Gastrocnemius medialis (tissue), 4 donors: Measurements from ENCODE around the gene CCNT2.

Source experiments
- CTCF ChIP-seq, 5 experiments: fragments of 450-650 bp in 3 of 5; fragments of 200-600 bp in 2 of 5; sonication (generic) in 2 of 5; IDR thresholded peaks in 4 of 5; conservative IDR thresholded peaks in 1 of 5; 1 replicate in 4 of 5; 2 replicates in 1 of 5; pipeline ENCODE4 v1.5.1; 2016 to 2019; ENCODE audit warnings: antibody characterized with exemption in 5 of 5, mild to moderate bottlenecking in 3 of 5, moderate library complexity in 3 of 5
- POLR2A ChIP-seq, 2 donors: fragments of 450-650 bp; IDR thresholded peaks; one replicate each; pipeline ENCODE4 v1.6.1; 2017; ENCODE audit warnings: antibody characterized with exemption in 2 of 2, mild to moderate bottlenecking in 2 of 2, moderate library complexity in 2 of 2

DNA sequence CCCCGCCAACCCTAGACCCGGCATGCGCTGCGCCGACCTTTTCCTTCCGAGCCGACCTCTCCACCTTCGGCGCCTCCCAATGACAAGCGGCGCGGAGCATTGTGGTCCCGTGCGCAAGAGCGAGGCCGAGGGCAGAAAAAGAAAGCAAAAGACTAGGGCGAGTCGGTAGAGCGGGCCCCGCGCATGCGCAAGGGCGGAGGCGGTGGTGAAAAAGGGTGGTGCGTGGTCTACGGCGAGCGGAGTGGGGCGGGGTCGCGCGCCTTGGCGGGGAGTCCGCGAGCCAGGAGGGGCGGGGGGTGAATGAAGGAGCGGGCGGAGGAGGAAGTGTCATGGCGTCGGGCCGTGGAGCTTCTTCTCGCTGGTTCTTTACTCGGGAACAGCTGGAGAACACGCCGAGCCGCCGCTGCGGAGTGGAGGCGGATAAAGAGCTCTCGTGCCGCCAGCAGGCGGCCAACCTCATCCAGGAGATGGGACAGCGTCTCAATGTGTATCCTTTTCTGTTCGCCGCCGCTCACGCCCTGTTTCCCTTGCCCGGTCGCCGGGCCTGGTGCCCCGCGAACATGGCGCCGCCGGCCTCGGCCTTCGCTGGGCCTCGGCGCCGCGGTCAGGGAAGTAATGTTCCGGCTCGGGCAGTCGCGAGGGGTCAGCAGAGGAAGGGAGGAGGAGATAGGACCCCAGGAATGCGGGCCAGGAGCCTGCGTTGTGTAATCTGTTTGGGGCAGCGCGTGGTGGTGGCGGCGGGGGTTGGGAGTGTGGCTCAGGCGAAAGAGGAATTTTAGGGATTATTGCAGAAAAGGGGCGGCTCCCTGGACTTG lies at the start of gene CCNT2:
- TF ChIP-seq CTCF (IDR thresholded peaks at IDR 0.05 in 4 of 5, conservative IDR thresholded peaks at IDR 0.05 in 1 of 5) (peak in 3 of 5 experiments; percentile 22 to 34 (median 22)), POLR2A (IDR thresholded peaks at IDR 0.05) (peak; percentile 17 to 44)
